ENCODE measurements around the gene ANAPC7. TPM values are rescaled to one million over a fixed set of nuclear protein-coding genes. Genes with fewer than 3 reads are reported as not detected.

Gene ANAPC7
- total RNA-seq, 2 donors from 2014 or later = 25.9 to 45.8 TPM

GRCh38 chr12:110345963-110346362 lies 57.5 kb downstream of the ANAPC7 start:
- Histone ChIP-seq H3K4me1 (peaks cover 3% of the 10 kb centered on the region), H3K4me3 (no peak overlapping the region), H3K36me3 (replicated peaks in 1 of 2; ENCODE audit: insufficient read depth in 1 of 2, low read depth in 2 of 2) (peaks cover 25 to 70% of the 10 kb centered on the region in 2 donors), H3K9me3 (no peaks in the 10 kb centered on the region), H3K27ac (peak overlapping the region in 1 of 4 donors; percentile 21), H3K27me3 (no peaks in the 10 kb centered on the region)
- WGBS, 2 donors = 85 to 94% methylated on average over 10 to 12 of the region's 12 CpGs
- no peak for ATAC-seq
- TF ChIP-seq CTCF (IDR thresholded peaks at IDR 0.05) (no peak), POLR2A (IDR thresholded peaks at IDR 0.05) (no peak)
- intact Hi-C loops (cut with DNase I) = no loop called here
- no peak for DNase-seq

GRCh38 chr12:110345176-110345661 lies 58.3 kb downstream of the ANAPC7 start:
- Histone ChIP-seq H3K4me1 (no peaks in the 10 kb centered on the region), H3K27ac (peak overlapping the region in 1 of 4 donors; percentile 21), H3K27me3 (no peaks in the 10 kb centered on the region), H3K4me3 (no peak overlapping the region), H3K9me3 (no peaks in the 10 kb centered on the region), H3K36me3 (replicated peaks in 1 of 2; ENCODE audit: insufficient read depth in 1 of 2, low read depth in 2 of 2) (peaks cover 25 to 73% of the 10 kb centered on the region in 2 donors)
- peak; percentile 45 for ATAC-seq
- DNase-seq = peak in 1 of 4 donors; percentile 39
- intact Hi-C loops (cut with DNase I) = no loop called here
- 64 to 72% methylated on average over 11 of the region's 11 CpGs for WGBS, 2 donors
- no peak for TF ChIP-seq POLR2A (IDR thresholded peaks at IDR 0.05)
- no peak for TF ChIP-seq CTCF (IDR thresholded peaks at IDR 0.05)

GRCh38 chr12:110344657-110345056 lies 58.9 kb downstream of the ANAPC7 start:
- Histone ChIP-seq H3K4me3 (no peak overlapping the region), H3K27me3 (no peaks in the 10 kb centered on the region), H3K4me1 (peaks cover 4% of the 10 kb centered on the region), H3K27ac (peak overlapping the region in 1 of 4 donors; percentile 21), H3K36me3 (replicated peaks in 1 of 2; ENCODE audit: insufficient read depth in 1 of 2, low read depth in 2 of 2) (peaks cover 25 to 73% of the 10 kb centered on the region in 2 donors), H3K9me3 (no peaks in the 10 kb centered on the region)
- ATAC-seq (no peak), DNase-seq (no peak)
- intact Hi-C loops (cut with DNase I) = no loop called here
- WGBS, 2 donors = 90 to 98% methylated on average over 11 of the region's 11 CpGs
- TF ChIP-seq POLR2A (IDR thresholded peaks at IDR 0.05) (no peak), CTCF (IDR thresholded peaks at IDR 0.05) (no peak)

GRCh38 chr12:110343736-110344555 lies 59.6 kb downstream of the ANAPC7 start:
- H3K4me1 ChIP-seq = peaks cover 11% of the 10 kb centered on the region
- 76 to 86% methylated on average over 9 of the region's 9 CpGs for WGBS, 2 donors
- H3K27me3 ChIP-seq = no peaks in the 10 kb centered on the region
- H3K4me3 ChIP-seq = no peak overlapping the region
- DNase-seq (no peak), ATAC-seq (no peak)
- H3K27ac ChIP-seq = peak overlapping the region in 1 of 4 donors; percentile 21
- intact Hi-C loops (cut with DNase I) = no loop called here
- H3K36me3 ChIP-seq (replicated peaks in 1 of 2; ENCODE audit: insufficient read depth in 1 of 2, low read depth in 2 of 2) = peaks cover 25 to 73% of the 10 kb centered on the region in 2 donors
- no peak for TF ChIP-seq CTCF (IDR thresholded peaks at IDR 0.05)
- no peak for TF ChIP-seq POLR2A (IDR thresholded peaks at IDR 0.05)
- H3K9me3 ChIP-seq = no peaks in the 10 kb centered on the region

All from body of pancreas (tissue), 4 donors.